Measurements from ENCODE around the gene TNPO2.

Gene TNPO2

DNA sequence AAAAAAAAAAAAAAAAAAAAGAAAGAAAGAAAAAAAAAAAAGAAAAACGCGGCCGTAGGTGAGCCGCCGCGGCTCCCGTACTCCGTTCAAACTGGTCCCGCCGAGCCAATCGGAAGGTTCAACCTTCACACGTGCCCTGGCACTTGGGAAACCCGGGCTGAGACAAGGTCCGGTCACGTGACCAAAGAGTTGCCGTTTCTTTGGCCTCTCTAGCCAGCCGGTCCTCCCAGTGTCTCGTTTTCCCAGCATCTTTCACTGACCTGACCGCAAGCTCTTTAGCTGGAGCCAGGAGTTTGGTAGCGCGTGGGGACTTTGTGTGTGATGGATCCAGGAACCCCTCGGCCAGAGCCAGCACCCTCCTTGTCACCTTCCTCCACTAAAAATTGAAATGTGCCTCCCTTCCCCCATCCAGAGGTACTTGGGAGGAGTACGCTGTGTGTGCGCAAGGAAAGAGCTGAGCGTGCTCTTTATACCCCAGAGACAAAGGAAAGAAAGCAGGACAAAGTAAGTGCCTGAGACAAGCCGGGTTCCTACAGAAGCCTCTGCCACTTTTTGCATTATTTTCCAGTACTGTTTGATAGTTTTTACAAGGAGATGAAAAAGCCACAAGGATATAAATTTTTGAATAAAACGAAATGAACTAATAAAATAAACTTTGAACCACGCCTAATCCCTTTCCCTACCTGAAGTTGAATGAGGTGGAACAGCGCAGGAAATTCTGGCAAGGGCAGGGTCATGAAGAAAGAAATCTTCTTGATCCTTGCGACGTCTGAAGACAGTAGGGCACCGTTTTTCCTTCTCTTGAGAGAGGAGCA, 959 bp downstream of the TNPO2 start:
- Histone ChIP-seq H3K4me3 (ENCODE audit: low read depth, low read length) (peak overlapping the region; percentile 93), H3K4me1 (no peaks in the 10 kb centered on the region; the same call in 1 of the 2 replicates), H3K36me3 (peaks cover 33% of the 10 kb centered on the region), H3K9me3 (no peaks in the 10 kb centered on the region), H3K27me3 (no peaks in the 10 kb centered on the region)
- peak; percentile 98 for DNase-seq
- TF ChIP-seq, protein P1, sequence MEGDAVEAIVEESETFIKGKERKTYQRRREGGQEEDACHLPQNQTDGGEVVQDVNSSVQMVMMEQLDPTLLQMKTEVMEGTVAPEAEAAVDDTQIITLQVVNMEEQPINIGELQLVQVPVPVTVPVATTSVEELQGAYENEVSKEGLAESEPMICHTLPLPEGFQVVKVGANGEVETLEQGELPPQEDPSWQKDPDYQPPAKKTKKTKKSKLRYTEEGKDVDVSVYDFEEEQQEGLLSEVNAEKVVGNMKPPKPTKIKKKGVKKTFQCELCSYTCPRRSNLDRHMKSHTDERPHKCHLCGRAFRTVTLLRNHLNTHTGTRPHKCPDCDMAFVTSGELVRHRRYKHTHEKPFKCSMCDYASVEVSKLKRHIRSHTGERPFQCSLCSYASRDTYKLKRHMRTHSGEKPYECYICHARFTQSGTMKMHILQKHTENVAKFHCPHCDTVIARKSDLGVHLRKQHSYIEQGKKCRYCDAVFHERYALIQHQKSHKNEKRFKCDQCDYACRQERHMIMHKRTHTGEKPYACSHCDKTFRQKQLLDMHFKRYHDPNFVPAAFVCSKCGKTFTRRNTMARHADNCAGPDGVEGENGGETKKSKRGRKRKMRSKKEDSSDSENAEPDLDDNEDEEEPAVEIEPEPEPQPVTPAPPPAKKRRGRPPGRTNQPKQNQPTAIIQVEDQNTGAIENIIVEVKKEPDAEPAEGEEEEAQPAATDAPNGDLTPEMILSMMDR (IDR thresholded peaks at IDR 0.05; ENCODE audit: low read depth, low read length), result no peak

GRCh38 chr19:12721656-12722565, 1.8 kb downstream of the TNPO2 start:
- Histone ChIP-seq H3K27me3 (no peaks in the 10 kb centered on the region), H3K9me3 (no peaks in the 10 kb centered on the region), H3K36me3 (peaks cover 39% of the 10 kb centered on the region), H3K4me1 (no peaks in the 10 kb centered on the region; the same call in 1 of the 2 replicates), H3K4me3 (ENCODE audit: low read depth, low read length) (peak overlapping the region; percentile 93)
- TF ChIP-seq, protein P1 (IDR thresholded peaks at IDR 0.05; ENCODE audit: low read depth, low read length), result no peak
- DNase-seq, result peak; percentile 61

DNA sequence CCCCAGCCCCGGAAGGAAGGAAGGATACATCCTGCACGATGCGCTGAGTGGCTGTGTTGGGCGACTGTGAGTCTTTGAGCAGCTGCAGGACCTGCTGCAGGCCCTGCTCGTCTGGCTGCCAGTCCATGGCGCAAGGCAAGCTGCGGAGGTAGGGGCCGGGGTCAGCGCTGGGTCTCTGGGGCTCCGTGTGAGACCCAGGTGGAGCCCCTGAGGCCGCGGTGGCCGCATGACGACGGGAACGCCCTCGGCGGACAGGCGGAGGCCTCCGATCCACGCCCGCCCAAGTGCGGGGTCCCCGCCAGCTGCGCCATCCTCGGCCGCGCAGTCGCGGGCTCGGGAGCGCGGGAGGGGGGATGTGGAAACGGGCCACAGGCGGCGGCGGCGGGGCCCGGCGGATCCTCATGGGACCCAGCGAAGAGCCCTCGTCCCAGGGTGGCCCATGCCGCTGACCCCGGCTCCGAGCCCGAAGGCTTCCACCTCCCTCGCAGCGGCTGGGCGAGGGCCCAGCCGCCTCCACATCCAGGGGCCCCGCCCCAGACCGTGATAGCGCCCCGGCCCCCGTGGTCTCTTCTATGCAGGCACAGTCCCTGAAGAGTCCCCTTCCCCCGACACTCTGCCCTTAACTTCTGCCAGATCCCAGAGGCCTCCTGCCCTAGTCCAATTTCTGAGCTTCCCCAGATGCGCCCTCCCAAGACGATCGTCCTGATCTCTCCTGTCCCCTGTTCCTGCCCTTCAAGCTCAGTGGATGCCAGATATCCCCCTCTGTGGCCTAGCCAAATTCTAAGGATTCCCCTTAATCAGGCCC, 2.7 kb downstream of the TNPO2 start:
- TF ChIP-seq, protein P1 (IDR thresholded peaks at IDR 0.05; ENCODE audit: low read depth, low read length), result no peak
- H3K4me1 ChIP-seq, result no peaks in the 10 kb centered on the region; the same call in 1 of the 2 replicates
- H3K9me3 ChIP-seq, result no peaks in the 10 kb centered on the region
- peaks cover 48% of the 10 kb centered on the region for H3K36me3 ChIP-seq
- DNase-seq, result no peak
- H3K4me3 ChIP-seq (ENCODE audit: low read depth, low read length), result peak overlapping the region; percentile 93
- H3K27me3 ChIP-seq, result no peaks in the 10 kb centered on the region

DNA sequence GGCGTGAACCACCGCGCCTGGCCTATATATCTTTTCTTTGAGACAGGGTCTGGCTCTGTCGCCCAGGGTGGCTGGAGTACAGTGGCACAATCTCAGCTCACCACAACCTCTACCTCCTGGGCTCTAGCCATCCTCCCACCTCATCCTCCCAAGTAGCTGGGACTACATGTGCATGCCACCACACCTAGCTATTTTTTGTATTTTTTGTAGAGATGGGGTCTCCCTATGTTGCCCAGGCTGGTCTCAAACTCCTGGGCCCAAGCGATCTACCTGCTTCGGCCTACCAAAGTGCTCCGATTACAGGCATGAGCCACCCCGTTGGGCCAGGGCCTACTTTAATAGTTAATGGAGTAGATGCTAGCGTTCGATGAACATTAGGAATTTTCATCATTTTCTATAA, 3.4 kb downstream of the TNPO2 start:
- H3K36me3 ChIP-seq, result peaks cover 56% of the 10 kb centered on the region
- H3K9me3 ChIP-seq, result no peaks in the 10 kb centered on the region
- H3K4me1 ChIP-seq, result no peaks in the 10 kb centered on the region; the same call in 1 of the 2 replicates
- no peaks in the 10 kb centered on the region for H3K27me3 ChIP-seq
- TF ChIP-seq, protein P1 (IDR thresholded peaks at IDR 0.05; ENCODE audit: low read depth, low read length), result no peak
- H3K4me3 ChIP-seq (ENCODE audit: low read depth, low read length), result peak overlapping the region; percentile 93
- no peak for DNase-seq

DNA sequence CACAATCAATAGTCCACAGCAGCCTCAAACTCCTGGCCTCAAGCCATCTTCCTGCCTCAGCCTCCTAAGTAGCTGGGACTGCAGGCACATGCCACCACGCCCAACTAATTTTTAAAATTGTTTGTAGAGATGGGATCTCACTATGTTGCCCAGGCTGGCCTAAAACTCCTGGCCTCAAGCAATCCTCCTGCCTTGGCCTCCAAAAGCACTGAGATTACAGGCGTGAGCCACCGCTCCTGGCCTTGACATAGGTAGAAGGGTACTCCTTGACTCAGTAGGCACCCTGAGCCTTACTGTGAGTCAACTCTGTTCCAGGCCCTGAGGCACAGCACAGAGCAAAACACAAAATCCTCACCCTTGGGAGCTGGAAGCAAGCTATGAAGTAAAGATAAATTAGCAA, 7.8 kb downstream of the TNPO2 start:
- no peaks in the 10 kb centered on the region for H3K27me3 ChIP-seq
- H3K36me3 ChIP-seq, result peaks cover 95% of the 10 kb centered on the region

More for the DNA sequence above, 7.8 kb downstream of the TNPO2 start:
- Histone ChIP-seq H3K9me3 (no peaks in the 10 kb centered on the region), H3K4me3 (ENCODE audit: low read depth, low read length) (no peak overlapping the region), H3K4me1 (no peaks in the 10 kb centered on the region; the same call in 1 of the 2 replicates)
- TF ChIP-seq, protein P1 (IDR thresholded peaks at IDR 0.05; ENCODE audit: low read depth, low read length), result no peak
- DNase-seq, result no peak
